ENCODE data around the gene SIPA1L3.

Gene SIPA1L3

GRCh38 chr19:38082256-38083118, 175.5 kb downstream of the SIPA1L3 start:
- TF ChIP-seq CTCF (IDR thresholded peaks at IDR 0.05; ENCODE audit: insufficient read depth, missing control alignments), result no peak
- no peak for FAIRE-seq
- DNase-seq (ENCODE audit: insufficient read length, low spot score), result no peak

- DNase-seq (ENCODE audit: insufficient read length, low spot score) (no peak), FAIRE-seq (no peak)
- no peak for TF ChIP-seq CTCF (IDR thresholded peaks at IDR 0.05; ENCODE audit: insufficient read depth, missing control alignments)
Observed at GRCh38 chr19:38084196-38084595, 177.2 kb downstream of the SIPA1L3 start.

- FAIRE-seq (no peak), DNase-seq (ENCODE audit: insufficient read length, low spot score) (no peak)
- no peak for TF ChIP-seq CTCF (IDR thresholded peaks at IDR 0.05; ENCODE audit: insufficient read depth, missing control alignments)
Observed at GRCh38 chr19:38089440-38089839, 182.4 kb downstream of the SIPA1L3 start.

- no peak for TF ChIP-seq CTCF (IDR thresholded peaks at IDR 0.05; ENCODE audit: insufficient read depth, missing control alignments)
- FAIRE-seq (no peak), DNase-seq (ENCODE audit: insufficient read length, low spot score) (no peak)
Observed at GRCh38 chr19:38093154-38093553, 186.1 kb downstream of the SIPA1L3 start.

GRCh38 chr19:38093587-38093986, 186.6 kb downstream of the SIPA1L3 start:
- FAIRE-seq (no peak), DNase-seq (ENCODE audit: insufficient read length, low spot score) (no peak)
- no peak for TF ChIP-seq CTCF (IDR thresholded peaks at IDR 0.05; ENCODE audit: insufficient read depth, missing control alignments)

GRCh38 chr19:38095411-38096308, 188.7 kb downstream of the SIPA1L3 start:
- FAIRE-seq, result no peak
- TF ChIP-seq CTCF (IDR thresholded peaks at IDR 0.05; ENCODE audit: insufficient read depth, missing control alignments), result peak; percentile 65
- no peak for DNase-seq (ENCODE audit: insufficient read length, low spot score)

Measured in D721Med (cell line).